ENCODE results near the gene MAD1L1. TPM values are rescaled to one million over a fixed set of nuclear protein-coding genes. Genes with fewer than 3 reads are reported as not detected.

MAD1L1 gene
- total and polyA plus RNA-seq, 2 of the 8 experiments (the other 6 are each of a cell fraction or from before 2014, with no cell fraction given) = 40.4 to 44.6 TPM

GRCh38 chr7:2088801-2089200 lies 143.9 kb downstream of the MAD1L1 start:
- H3K23ac ChIP-seq (ENCODE audit: insufficient read length) = no peak overlapping the region
- no peak overlapping the region for H3K27ac ChIP-seq (ENCODE audit: low read depth, low read length)
- CTCF ChIA-PET (ENCODE audit: partially characterized antibody) = interaction anchor here (1.2 kb wide), 1 partner anchor 25 kb away, joined by 4 read pairs; no protein-coding TSS in a partner anchor
- H4K91ac ChIP-seq (replicated peaks; ENCODE audit: insufficient read length, low read length) = no peak overlapping the region
- no peak overlapping the region for H2BK15ac ChIP-seq (ENCODE audit: low read length)
- no peak overlapping the region for H3K4me3 ChIP-seq (ENCODE audit: extremely low read depth in 1 of 4, insufficient read depth in 2 of 4, low read depth in 3 of 4, low read length in 4 of 4)
- no peak overlapping the region for H3K9ac ChIP-seq (replicated peaks in 1 of 4; ENCODE audit: extremely low read depth in 1 of 4, low read depth in 3 of 4, low read length in 3 of 4)
- H2AK5ac ChIP-seq (ENCODE audit: low read depth, low read length) = no peak overlapping the region
- no peak overlapping the region for H3K4me2 ChIP-seq (ENCODE audit: insufficient read depth in 1 of 2, low read depth in 2 of 2, low read length in 2 of 2)
- H2BK12ac ChIP-seq (ENCODE audit: low read depth, low read length) = no peak overlapping the region
- H3K79me2 ChIP-seq (ENCODE audit: control insufficient read depth in 1 of 2, insufficient read depth in 2 of 2, low read length in 2 of 2) = no peaks in the 10 kb centered on the region
- no peaks in the 10 kb centered on the region for H3K36me3 ChIP-seq (ENCODE audit: control insufficient read depth in 2 of 4, insufficient read depth in 4 of 4, low read length in 3 of 4)
- no peak overlapping the region; the same call in 1 of the 2 replicates for H4K8ac ChIP-seq (ENCODE audit: extremely low read depth, insufficient read depth, low read length)
- H3K4me1 ChIP-seq (replicated peaks in 1 of 4; ENCODE audit: control insufficient read depth in 3 of 4, insufficient read depth in 4 of 4, low read length in 3 of 4) = no peaks in the 10 kb centered on the region
- no peak for DNase-seq (ENCODE audit: low read depth in 1 of 2, low spot score in 2 of 2)
- no peaks in the 10 kb centered on the region for H3K79me1 ChIP-seq (ENCODE audit: low read depth, low read length)
- H4K20me1 ChIP-seq (replicated peaks in 1 of 2; ENCODE audit: control insufficient read depth in 1 of 2, insufficient read depth in 2 of 2, low read length in 2 of 2) = peaks cover 0 to 1% of the 10 kb centered on the region in 2 experiments
- no peak overlapping the region for H3K4ac ChIP-seq (replicated peaks; ENCODE audit: insufficient read length, low read depth, low read length)
- H2BK5ac ChIP-seq (ENCODE audit: low read depth, low read length) = peak overlapping the region; percentile 52; the same call in 1 of the 2 replicates
- no peak overlapping the region for H3K56ac ChIP-seq (replicated peaks; ENCODE audit: insufficient read length, low read depth, low read length)
- H3K18ac ChIP-seq (ENCODE audit: extremely low read depth, low read length) = no peak overlapping the region
- POLR2A ChIA-PET (ENCODE audit: partially characterized antibody) = no interaction called here
- no peak overlapping the region for H4K5ac ChIP-seq (ENCODE audit: insufficient read length, low read depth, low read length)
- no peaks in the 10 kb centered on the region for H3K23me2 ChIP-seq (ENCODE audit: low read depth, low read length)
- H3K14ac ChIP-seq (ENCODE audit: insufficient read length) = no peak overlapping the region
- H2AFZ ChIP-seq (ENCODE audit: low read length) = no peak overlapping the region
- WGBS, 2 experiments (ENCODE audit: extremely low coverage in 1 of 2, insufficient coverage in 1 of 2, insufficient read length in 1 of 2, insufficient replicate concordance in 2 of 2, low coverage in 1 of 2, low lambda C conversion rate in 2 of 2, missing lambda C conversion rate in 1 of 2) = 90% methylated on average over 12 of the region's 15 CpGs; no CpG with 5 or more reads in 1 of the 2 experiments
- no peak overlapping the region for H2BK20ac ChIP-seq (ENCODE audit: low read length)
- H3K9me3 ChIP-seq (ENCODE audit: insufficient read depth in 2 of 2, low read depth in 1 of 2, low read length in 1 of 2) = no peaks in the 10 kb centered on the region
- H3K27me3 ChIP-seq (replicated peaks in 1 of 4; ENCODE audit: control insufficient read depth in 3 of 4, extremely low read depth in 1 of 4, insufficient read depth in 3 of 4, low read length in 3 of 4) = no peaks in the 10 kb centered on the region
- FAIRE-seq = no peak
- no peak overlapping the region for H2BK120ac ChIP-seq (replicated peaks; ENCODE audit: low read depth, low read length)
- TF ChIP-seq CHD2 (IDR thresholded peaks at IDR 0.05; ENCODE audit: low read length) (no peak), SIN3A (conservative IDR thresholded peaks at IDR 0.05 in 1 of 2, IDR thresholded peaks at IDR 0.05 in 1 of 2; ENCODE audit: low read depth in 1 of 2, low read length in 2 of 2) (no peak), SP1 (IDR thresholded peaks at IDR 0.05; ENCODE audit: low read depth, low read length) (no peak), SP4 (IDR thresholded peaks at IDR 0.05; ENCODE audit: low read length) (no peak), SRF (IDR thresholded peaks at IDR 0.05; ENCODE audit: low read depth, low read length) (no peak), SIX5 (IDR thresholded peaks at IDR 0.05; ENCODE audit: low read depth, low read length) (no peak), PHF8 (conservative IDR thresholded peaks at IDR 0.05; ENCODE audit: low read depth, low read length) (no peak), SAP30 (IDR thresholded peaks at IDR 0.05; ENCODE audit: insufficient read depth, insufficient replicate concordance, low read length) (no peak), RBBP5 (IDR thresholded peaks at IDR 0.05; ENCODE audit: borderline replicate concordance, low read depth, low read length) (no peak), ZNF274 (IDR thresholded peaks at IDR 0.05; ENCODE audit: borderline replicate concordance, extremely low read depth, low read length) (no peak)
